ENCODE data around the gene BCL2.

BCL2 gene

DNA sequence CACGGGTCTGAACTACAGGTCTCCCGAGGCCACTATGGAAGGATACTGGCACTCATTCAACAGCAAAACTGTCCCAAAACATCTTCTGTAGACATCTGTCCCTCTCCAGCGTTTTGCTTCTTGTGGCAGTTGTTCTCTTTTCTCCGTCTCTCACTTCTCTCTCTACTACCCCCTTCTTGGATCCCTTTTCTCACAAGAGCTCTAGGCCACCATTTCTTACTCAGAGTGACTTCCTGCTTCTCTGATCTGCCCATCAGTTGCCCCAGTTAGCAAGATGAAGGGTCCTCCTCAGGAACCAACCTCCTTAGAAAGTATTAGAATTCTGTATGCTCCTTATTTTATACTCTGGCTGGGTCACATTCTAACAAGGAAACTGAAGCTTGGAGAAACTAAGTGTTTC is 32.6 kb downstream of the BCL2 start:
- DNase-seq (ENCODE audit: low read depth in 2 of 2), result no peak

- no peak for DNase-seq (ENCODE audit: low read depth in 2 of 2)
These were observed 34.5 kb downstream of the BCL2 start for GRCh38 chr18:63284827-63285733.

DNA sequence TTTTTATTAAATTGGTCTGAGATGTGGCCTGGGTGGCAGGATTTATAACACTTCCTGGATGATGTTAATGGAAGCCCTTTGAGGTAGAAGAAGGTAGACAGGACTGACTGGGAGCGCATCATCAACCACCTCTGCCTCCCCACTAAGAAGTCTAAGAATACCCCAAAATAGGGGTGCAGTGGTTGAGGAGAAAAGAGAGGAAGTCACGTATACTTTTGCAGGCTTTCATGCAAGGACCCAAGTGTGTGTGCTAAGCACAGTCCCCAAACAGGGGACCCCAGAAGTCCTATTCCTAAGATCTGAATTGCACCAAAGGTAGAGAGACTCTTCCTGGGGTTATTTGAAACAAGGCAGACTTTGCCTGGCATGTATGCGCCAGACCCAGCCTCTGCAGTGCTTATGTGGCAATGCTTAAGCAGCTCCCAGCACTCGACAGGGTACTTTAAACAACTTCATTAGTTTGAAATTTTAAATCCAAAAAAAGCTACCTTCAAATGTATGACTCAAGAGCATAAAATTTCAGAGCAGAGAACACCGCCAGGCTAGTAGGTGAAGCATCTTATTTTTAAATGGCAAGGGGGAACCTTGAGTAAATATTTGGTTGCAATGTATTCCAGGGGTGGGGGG is 35.3 kb downstream of the BCL2 start:
- no peak for DNase-seq (ENCODE audit: low read depth in 2 of 2)

DNA sequence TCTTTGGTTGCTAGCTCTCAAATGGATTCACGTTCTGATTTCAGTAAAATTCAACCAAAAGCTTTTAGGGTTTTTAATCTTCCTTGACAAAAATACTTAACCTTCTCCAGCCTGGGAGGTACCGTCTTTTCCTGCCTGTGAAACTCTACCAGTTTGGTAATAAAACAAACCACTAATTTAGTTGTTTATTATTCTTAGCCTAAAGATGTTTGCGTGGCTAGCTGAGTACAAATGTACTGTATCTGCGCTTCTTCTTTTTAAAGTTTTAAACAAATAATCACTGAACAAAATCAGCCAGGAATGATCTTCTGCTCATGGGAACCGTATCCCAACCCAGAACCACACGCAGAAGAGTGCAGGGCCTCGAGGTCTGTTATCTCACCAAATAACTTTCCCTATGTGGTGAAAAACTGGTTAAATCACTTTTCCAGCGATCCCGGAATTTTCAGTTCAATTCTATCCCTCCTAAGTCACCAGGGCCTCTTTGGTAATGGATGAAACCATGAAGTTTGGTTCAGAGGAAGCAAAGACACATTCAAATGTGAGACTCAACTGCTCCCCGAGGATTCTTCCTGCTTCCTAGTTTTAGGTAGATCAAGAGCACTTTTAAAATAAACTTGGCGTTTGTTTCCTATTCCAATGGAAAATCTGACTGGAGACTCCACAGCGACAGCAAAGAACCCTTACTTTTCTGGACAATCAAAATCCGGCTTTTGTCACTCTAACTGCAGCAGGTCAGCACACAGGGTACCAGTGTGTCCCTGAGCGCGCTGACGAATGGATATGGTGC is 36.1 kb downstream of the BCL2 start:
- DNase-seq (ENCODE audit: low read depth in 2 of 2), result no peak

GRCh38 chr18:63282793-63283192 is 36.8 kb downstream of the BCL2 start:
- no peak for DNase-seq (ENCODE audit: low read depth in 2 of 2)

GRCh38 chr18:63273222-63273927 is 46.2 kb downstream of the BCL2 start:
- DNase-seq (ENCODE audit: low read depth in 2 of 2), result no peak

DNA sequence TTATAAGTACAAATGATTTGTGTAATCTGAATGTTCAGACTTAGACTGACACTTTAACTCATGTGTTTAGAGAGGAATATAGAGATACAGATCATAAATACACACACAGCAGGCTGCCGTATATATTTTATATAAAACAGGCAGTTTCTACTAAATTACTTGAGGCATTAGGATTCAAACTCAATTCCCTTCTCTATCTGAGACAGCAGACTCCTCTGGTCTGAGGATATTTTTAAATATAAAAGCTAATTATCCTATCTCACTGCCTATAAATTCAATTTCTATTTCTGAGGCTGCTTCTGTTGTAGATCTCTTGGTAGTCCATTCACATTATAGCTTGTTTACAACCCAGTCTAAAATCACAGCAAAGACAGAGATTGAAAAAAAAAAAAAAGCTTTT is 46.9 kb downstream of the BCL2 start:
- no peak for DNase-seq (ENCODE audit: low read depth in 2 of 2)

- no peak for DNase-seq (ENCODE audit: low read depth in 2 of 2)
These were observed 47.7 kb downstream of the BCL2 start for GRCh38 chr18:63271881-63272299.

- no peak for DNase-seq (ENCODE audit: low read depth in 2 of 2)
These were observed 48.4 kb downstream of the BCL2 start for GRCh38 chr18:63271148-63271547.

GRCh38 chr18:63267975-63268721 is 51.4 kb downstream of the BCL2 start:
- no peak for DNase-seq (ENCODE audit: low read depth in 2 of 2)

DNA sequence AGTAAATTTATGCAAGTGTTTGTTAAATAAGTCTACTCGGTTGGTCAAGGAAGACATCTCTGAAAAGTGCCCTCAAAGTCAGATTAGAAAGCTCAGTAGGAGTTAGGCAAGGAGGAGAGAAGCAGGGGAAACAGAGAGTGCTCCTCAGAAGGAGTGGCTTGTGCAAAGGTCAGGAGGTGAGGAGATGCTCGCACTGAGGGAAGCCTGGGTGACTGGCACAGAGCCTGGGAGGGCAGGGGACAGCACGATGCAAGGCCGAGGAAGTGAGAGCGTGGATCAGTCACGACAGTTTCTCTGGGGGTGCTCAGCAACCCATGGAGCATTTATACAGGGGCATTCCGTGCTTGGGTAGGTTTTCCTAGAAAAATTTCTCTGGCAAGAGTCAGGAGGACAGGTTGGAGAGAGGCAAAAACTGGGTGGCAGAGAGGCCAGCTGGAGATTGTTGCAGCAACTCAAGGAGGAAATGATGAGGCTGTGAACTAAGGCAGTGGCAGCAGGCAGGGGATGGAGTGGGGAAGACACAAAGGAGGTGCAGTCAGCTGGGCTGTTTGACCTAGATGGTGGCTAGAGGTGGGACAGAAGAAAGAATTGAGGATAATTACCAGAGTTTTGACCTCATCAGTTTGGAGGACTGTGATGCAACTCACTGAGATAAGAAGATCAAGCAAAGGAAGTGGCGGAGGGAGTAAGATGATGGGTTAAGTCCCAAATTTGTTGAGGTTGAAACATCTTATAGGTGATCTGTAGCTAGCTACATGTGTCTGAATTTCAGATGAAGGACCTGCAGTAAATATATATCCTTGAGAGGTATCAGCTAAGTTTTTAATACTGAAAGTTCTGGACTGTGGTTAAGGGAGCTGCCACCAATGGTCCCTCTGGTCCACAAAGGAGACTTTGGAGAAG is 52.4 kb downstream of the BCL2 start:
- DNase-seq (ENCODE audit: low read depth in 2 of 2), result no peak

- no peak for DNase-seq (ENCODE audit: low read depth in 2 of 2)
These were observed 54.2 kb downstream of the BCL2 start for GRCh38 chr18:63265326-63265725.

DNA sequence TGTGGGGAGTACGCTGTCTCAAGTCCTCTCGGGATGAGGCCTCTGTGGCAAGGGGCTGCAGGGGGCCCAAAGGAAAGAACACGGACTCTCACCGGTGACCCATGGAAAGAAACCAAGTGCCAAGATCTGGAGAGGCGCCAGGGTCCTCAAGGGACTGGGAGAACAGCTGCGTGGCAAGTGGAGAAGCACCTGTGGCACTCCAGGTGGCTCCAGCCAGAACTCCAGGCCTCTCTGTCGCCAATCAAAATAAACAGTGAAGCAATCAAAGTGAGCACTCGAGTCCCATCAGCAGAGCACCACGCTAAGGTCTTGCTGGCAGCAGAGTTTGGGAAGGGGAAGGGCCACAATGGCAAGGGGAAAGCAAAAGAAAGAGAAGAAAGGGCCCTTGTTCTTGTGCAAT is 54.7 kb downstream of the BCL2 start:
- no peak for DNase-seq (ENCODE audit: low read depth in 2 of 2)

DNA sequence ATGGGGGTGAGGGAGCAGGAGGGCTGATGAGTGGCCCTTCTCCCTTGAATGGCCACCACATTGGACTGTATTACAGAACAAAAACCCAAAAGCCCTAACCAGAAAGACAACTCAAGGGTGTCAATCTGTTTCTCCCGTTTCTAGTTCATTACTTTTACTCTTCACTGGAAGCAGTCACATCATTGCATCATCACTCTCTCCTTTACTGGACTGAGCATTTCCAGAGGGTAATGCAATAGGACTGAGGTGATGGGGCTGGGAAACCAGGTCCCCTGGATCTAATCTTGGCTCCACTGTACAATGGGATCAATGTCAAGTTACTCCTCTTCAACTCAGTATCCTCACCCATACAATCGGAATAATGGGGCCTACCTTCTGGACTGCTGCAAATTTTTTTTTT is 56.1 kb downstream of the BCL2 start:
- DNase-seq (ENCODE audit: low read depth in 2 of 2), result no peak

GRCh38 chr18:63262369-63263335 is 56.9 kb downstream of the BCL2 start:
- DNase-seq (ENCODE audit: low read depth in 2 of 2), result no peak

DNA sequence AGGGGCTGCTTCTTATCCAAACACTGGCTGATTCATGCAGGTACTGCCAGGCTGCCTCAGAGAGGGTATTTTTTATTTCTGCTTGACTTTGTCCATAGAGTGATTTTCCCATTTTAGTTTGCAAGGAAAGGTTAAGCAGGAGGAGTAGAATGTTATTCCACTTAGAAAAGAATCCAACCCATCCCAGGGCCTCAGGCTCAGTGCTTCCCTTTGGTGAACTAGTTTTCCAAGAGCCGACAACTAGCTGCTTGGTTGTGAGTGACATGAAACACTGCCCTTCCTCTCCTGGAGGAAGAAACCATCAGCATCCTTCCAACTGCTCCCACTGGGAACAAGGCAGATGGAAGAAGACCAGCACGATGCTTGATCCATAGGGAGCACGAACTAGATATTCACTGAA is 58.5 kb downstream of the BCL2 start:
- DNase-seq (ENCODE audit: low read depth in 2 of 2), result no peak

DNA sequence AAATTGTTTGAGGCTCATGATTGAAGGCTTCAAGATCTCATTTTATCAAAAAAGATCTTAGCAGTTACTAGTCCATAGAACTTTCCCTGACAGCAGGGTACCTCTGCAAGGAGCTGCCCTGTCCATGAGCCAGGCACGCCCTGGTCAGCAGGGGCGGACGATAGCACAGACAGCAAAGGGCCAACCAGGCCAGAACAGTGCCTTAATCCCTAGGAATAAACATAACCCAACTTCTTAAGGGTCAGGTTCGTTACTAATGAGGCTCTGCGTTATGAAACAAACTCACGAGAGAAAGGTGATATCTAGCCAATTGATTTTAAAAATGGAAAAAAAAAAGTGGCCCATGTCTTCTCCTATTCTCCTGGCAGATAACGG is 59.2 kb downstream of the BCL2 start:
- no peak for DNase-seq (ENCODE audit: low read depth in 2 of 2)

DNA sequence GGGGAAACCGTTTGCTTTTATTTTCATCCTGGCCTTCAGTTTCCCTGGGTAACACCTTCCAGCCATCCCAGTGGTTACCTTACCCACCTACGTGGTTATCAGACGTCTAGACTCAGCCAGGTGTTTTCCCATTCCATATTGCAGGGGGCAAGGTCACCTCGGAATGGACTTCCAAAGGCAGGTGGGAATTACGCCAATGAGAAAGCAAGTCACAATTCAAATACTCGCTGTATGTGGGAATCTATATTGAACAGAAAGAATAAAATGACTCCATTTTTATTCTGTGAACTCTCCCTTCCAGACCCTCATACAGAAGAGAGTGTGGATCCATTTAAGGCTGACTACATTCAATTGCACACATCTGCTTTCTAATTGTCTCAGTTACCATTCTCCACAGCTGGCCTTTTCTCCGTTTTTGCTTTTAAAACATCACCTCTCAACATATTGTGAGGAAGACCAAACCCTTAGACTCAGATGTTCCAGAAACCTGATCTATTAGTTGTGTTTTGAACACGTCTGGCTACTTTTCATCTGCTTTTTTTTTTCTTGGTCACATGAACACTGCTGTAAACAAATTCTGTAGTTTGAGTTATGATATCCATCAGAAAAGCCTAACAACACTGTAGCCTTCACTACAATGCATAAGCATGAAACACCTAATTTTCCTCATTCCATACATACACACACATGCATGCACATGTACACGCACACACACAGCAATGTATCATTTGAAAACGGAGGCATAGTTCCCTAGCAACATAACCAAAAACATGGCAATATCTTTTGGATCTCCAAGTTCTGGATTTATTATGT is 59.8 kb downstream of the BCL2 start:
- no peak for DNase-seq (ENCODE audit: low read depth in 2 of 2)
